Measurements from ENCODE around the gene FDX1.

Gene FDX1

DNA sequence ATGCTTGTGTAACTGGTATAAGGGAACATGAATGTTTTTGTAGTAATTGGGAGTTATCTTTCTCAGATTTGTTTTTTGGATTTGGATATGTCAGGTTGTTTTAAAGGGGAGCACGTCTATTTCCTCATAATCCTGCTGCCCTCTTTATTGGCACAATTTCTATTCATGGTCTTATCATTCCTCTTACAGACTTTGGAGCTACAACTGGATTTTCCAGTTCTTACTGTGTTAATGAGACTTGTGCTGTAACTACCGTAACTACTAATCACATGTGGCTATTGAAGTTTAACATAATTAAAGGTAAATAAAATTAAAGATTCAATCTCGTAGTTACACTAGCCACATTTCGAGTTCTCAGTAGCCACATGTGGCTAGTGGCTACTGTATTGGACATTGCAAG is 1.9 kb downstream of the FDX1 start:
- DNase-seq: no peak

DNA sequence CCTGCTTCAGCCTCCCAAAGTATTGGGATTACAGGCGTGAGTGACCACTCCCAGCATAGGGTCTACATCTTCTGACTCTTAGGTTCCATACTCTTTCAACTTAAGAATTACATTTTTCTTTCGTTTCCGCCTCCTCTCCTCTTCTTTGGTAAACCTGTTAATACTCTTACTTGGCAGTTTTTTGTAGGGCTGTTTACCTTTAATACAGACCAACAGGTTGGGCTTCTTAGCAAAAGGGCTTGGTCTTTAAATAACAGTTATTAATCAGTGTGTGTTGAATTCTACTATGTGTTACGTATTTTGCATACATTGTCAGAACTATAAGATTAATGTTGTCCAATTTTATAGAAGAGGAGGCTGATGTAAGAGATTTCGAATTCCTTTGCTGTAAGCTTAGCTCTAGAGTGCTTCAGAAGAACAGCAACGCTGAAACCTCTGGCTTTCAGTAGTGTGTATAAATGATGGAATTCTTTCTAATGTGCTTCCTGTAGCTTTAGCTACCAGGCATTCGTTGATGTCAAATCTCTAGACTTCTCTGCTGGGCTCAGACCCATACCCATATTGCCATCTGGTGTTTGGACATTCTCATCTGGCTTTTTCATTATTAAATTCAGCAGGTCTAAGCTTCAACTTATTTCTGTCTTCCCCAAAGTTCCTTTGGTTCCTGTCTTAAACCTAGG is 3.1 kb downstream of the FDX1 start:
- no peak for DNase-seq

- DNase-seq: no peak
Measured at GRCh38 chr11:110433393-110434333, 3.9 kb downstream of the FDX1 start.

DNA sequence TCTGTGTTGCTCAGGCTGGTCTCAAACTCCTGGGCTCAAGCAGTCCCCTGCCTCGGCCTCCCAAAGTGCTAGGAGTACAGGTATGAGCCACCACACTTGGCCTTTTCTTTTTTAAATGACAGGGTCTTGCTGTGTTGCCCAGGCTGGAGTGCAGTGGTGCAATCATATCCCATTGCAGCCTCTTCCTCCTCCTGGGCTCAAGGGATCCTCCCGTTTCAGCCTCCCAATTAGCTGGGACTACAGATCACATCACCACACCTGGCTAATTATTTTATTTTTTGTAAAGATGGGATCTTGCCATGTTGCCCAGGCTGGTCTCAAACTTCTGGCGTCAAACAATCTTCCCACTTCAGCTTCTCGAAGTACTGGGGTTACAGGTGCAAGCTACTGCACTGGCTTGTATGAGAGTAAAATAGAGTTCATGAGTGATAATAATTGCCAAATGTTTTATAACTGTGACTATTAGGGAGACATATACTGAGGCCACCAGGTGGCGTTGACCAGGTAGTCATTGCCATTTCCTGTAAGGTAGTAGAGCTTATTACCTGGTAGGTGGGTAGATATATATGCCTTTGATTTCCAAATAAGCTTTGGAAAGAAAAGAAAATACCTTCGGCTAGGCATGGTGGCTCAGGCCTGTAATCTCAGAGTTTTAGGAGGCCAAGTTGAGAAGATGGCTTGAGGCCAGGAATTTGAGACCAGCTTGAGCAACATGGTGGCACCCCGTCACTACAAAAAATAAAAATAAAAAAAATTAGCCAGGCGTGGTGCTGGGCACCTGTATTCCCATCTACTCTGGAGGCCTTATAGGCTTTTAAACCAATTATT is 5.4 kb downstream of the FDX1 start:
- DNase-seq: peak; percentile 13

- no peak for DNase-seq
Measured at GRCh38 chr11:110435780-110436717, 6.3 kb downstream of the FDX1 start.

DNA sequence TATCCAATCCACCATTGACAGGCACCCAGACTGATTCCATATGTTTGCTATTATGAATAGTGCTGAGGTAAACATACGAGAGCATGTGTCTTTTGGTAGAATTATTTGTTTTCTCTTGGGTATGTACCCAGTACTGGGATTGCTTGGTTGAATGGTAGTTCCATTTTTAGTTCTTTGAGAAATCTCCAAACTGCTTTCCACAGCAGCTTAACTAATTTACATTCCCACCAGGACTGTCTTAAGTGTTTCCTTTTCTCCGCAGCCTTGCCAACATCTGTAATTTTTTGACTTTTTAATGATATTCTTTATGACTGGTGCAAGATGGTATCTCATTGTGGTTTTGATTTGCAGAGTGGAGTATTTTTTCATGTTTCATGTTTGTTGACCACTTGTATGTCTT is 8.3 kb downstream of the FDX1 start:
- DNase-seq: no peak

- no peak for DNase-seq
Measured at GRCh38 chr11:110445437-110445836, 15.7 kb downstream of the FDX1 start.

- DNase-seq: no peak
Measured at GRCh38 chr11:110446061-110446460, 16.3 kb downstream of the FDX1 start.

DNA sequence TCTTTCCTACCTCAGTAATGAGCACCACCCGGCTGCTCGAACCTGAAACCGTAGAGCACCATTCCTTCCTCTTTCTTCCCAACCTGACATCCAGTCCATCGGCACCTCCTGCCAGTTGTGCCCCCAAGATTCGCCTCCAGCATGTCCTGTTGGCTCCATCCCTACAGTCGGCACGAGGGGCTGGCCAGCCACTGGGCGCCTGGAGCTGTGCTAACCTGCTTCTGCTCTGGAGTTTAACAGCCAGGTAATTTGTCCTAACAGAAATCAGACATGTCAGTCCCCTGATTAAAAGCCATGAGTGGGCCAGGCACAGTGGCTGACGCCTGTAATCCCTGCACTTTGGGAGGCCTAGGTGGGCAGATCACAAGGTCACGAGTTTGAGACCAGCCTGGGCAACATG is 16.8 kb downstream of the FDX1 start:
- no peak for DNase-seq

- DNase-seq: no peak
Measured at GRCh38 chr11:110447343-110447742, 17.6 kb downstream of the FDX1 start.

DNA sequence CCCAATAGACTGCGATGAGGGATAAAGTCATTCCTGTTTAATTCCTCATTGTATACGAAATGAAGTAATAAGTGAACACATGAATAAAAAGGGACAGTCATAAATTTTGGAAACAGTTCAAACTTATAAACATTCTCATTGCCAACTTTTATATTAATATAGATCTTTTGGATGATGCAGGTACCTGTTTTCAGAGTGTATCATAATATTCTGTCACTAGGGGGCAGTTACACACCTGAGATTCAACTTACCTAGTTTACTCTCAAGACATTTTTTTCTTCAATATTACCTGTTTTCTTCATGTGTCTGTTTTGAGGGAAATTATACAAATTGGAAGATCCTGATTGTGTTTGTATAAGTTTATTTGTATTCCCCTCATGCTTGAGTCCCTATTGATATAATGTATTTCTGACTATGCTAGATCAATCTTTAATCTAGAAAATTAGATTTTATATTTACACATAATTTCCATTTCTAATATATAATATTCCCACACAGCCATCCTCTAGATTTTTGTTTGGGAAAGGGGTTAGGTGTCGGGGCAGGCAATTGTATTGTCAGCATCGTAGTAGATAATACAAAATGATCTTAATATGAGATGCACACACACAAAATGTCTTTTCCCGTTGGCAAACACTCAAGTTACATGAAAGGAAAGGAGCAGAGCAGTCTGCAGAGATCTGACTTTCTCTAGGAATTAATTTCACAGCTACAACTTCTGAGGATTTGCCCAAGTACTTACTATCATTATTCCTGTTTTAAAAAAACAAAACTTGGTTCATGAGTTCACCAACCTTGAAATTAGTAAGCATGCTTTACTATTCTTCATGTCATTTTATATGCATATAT is 18.4 kb downstream of the FDX1 start:
- DNase-seq: no peak

DNA sequence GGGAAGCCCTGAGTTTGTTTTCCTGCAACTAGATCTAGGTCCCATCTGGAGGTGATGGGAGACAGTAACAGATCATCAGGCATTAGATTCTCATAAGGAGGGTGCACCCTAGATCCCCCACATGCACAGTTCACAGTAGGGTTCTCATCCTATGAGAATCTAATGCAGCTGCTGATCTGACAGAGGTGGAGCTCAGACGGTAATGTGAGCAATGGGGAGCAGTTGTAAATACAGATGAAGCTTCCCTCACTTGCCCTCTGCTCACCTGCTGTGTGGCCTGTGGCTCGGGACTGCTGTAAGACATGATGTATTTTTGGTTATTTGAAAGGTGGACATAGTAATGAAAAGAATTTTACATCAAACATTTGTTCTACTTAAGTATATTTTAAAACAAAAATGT is 20.5 kb downstream of the FDX1 start:
- no peak for DNase-seq

DNA sequence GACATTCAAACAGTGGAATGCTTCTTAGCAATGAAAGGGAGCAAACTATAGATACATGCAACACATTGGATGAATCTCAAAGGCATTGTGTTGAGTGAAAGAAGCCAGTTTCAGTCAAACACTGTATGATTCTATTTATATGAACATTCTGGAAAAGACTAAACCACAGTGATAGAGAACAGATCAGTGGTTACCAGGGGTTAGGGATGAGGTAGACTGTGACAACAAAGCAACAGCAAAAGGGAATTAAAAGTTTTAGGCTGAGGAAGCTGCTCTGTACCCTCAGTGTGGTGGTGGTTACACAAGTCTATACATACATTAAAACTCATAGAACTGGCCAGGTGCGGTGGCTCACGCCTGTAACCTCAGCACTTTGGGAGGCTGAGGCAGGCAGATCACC is 23.0 kb downstream of the FDX1 start:
- DNase-seq: no peak

DNA sequence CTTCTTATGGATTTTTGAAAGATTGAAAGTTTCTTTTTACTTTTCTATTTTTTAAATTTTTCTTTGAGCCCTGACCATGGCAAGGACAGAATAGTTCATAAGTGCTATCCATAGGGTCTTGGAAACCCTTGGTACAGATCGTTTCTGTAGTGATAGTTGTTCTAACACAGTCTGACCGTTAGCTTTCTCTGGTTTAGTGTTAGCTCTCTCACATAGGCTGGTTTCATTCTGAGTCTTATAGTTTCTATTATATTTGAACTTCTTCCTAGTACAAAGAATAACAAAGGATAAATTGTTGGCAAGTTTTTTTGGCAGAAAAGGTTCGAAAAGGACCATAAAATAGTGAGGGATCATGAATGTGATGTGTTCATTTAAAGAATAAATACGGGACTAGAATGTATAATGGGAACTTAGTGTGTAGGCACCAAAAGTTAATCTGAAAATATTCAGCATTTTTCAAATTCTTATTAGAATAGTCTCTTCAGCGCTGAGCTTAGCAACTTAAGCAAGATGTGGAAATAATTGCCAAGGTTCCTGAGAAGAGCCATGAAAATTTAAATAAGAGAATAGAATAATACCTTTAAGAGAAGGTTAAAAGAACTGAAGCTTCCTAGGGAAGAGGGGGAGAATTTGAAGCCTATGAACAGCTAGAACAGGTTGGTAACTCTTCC is 24.1 kb downstream of the FDX1 start:
- no peak for DNase-seq

GRCh38 chr11:110454609-110455008 is 24.9 kb downstream of the FDX1 start:
- DNase-seq: no peak

GRCh38 chr11:110455718-110456117 is 26.0 kb downstream of the FDX1 start:
- DNase-seq: no peak

DNA sequence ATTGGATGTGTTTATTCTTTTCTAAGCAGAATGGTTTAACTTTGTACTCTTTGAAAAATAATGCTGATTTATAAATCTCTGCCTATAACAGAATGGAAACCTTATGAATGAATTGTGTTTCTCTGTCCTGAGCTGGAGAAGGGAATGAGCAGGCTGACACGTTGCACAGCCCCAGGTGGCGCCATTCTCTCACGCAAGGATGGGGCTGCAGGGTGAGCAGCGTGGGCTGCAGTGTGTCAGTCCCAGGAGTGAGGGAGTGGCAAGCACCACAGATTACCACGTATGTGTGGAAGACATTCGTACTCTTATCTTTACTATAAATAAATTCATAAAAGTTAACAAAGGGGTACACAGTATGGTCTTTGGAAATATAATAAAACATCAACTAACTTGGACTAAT is 33.4 kb downstream of the FDX1 start:
- peak; percentile 15 for DNase-seq

DNA sequence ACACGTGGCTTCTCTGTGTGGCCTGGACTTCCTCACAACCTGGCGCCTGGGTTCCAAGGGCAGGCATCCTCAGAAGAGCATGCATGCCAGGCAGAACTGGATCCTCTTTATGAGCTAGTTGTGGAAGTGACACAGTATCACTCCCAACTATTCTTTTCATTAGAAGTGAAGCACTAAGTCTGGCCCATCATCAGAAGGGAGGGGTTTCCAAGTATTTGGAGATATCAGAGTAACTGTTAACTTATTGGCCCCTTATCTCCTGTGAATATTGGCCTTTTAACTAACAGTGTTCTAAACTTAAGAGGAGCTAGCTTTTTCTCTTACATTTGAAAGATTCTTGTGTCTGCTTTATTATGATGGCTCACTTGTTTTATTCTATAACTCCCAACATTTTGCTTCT is 35.5 kb downstream of the FDX1 start:
- DNase-seq: no peak

- no peak for DNase-seq
Measured at GRCh38 chr11:110467556-110467955, 37.8 kb downstream of the FDX1 start.

DNA sequence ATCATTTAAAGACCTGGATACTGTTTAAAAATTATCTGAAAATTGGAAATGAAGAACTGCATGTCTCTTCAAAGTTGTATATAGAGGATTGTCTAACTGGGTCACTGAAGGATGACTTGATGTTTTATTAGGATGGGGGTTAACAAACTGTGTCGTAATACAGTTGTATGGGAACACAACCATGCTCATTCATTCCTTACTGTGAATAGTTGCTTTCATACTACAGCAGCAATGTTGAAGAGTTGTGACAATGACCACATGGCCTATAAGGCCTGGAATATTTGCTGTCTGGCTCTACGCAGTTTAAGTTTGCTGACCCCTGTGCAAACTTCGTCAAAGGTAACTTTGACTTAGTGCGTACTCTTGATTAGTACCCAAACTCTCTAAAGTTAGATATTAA is 38.4 kb downstream of the FDX1 start:
- no peak for DNase-seq

DNA sequence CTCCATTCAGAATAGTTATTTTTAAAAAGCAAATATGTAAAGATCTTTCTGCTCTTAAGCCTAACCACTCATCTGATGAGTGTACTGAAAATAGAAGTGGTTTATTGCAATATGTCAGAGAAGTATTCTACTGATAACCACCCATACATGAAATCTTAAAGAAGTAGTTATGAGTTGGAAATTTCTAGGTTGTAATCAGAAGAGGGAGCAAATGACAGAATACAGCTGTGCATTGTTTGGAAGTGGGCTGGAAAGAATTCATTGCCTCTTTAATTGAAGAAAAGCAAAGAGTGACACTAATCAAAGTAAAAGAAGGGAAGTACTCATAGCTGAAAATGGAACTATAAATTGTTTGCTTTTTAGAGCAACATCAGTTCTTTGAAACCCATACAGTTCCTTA is 39.4 kb downstream of the FDX1 start:
- DNase-seq: no peak
